Tibial nerve (tissue), 4 donors: ENCODE data around the gene USP28.

ENCODE experiments used
- EP300 ChIP-seq, 2 donors: sonication (generic); formaldehyde crosslinking; IDR thresholded peaks; one replicate each; pipeline ENCODE4 v1.6.1; 2017; ENCODE audit warnings: antibody characterized with exemption in 2 of 2, mild to moderate bottlenecking in 1 of 2
- TF ChIP-seq, protein P1 (sequence below), 5 experiments: fragments of 200-600 bp in 3 of 5; fragments of 450-650 bp in 2 of 5; sonication (generic) in 3 of 5; IDR thresholded peaks; one replicate each; pipeline ENCODE4 v1.5.1; 2016 to 2019; ENCODE audit warnings: antibody characterized with exemption in 5 of 5, mild to moderate bottlenecking in 3 of 5, moderate library complexity in 2 of 5

- TF ChIP-seq, protein P1, sequence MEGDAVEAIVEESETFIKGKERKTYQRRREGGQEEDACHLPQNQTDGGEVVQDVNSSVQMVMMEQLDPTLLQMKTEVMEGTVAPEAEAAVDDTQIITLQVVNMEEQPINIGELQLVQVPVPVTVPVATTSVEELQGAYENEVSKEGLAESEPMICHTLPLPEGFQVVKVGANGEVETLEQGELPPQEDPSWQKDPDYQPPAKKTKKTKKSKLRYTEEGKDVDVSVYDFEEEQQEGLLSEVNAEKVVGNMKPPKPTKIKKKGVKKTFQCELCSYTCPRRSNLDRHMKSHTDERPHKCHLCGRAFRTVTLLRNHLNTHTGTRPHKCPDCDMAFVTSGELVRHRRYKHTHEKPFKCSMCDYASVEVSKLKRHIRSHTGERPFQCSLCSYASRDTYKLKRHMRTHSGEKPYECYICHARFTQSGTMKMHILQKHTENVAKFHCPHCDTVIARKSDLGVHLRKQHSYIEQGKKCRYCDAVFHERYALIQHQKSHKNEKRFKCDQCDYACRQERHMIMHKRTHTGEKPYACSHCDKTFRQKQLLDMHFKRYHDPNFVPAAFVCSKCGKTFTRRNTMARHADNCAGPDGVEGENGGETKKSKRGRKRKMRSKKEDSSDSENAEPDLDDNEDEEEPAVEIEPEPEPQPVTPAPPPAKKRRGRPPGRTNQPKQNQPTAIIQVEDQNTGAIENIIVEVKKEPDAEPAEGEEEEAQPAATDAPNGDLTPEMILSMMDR (IDR thresholded peaks at IDR 0.05) = peak in 1 of 5 experiments; percentile 14
- TF ChIP-seq EP300 (IDR thresholded peaks at IDR 0.05) = no peak
These were observed 69.0 kb downstream of the USP28 start for GRCh38 chr11:113806406-113806805.
